Measurements from ENCODE around the gene PRDM7. TPM values are rescaled to one million over a fixed set of nuclear protein-coding genes. Genes with fewer than 3 reads are reported as not detected.

The PRDM7 gene
- total RNA-seq, 1 experiment from 2014 or later, result not detected

GRCh38 chr16:90037276-90037675, 39.9 kb downstream of the PRDM7 start:
- DNase-seq (ENCODE audit: low read depth), result no peak

- peak; percentile 31 for DNase-seq (ENCODE audit: low read depth)
These were observed 41.2 kb downstream of the PRDM7 start for GRCh38 chr16:90035902-90036301.

- DNase-seq (ENCODE audit: low read depth), result no peak
These were observed 42.6 kb downstream of the PRDM7 start for GRCh38 chr16:90034504-90034903.

GRCh38 chr16:90033387-90033786, 43.7 kb downstream of the PRDM7 start:
- DNase-seq (ENCODE audit: low read depth), result no peak

- no peak for DNase-seq (ENCODE audit: low read depth)
These were observed 44.3 kb downstream of the PRDM7 start for GRCh38 chr16:90032674-90033331.

- peak; percentile 37 for DNase-seq (ENCODE audit: low read depth)
These were observed 45.0 kb downstream of the PRDM7 start for GRCh38 chr16:90031931-90032673.

- DNase-seq (ENCODE audit: low read depth), result no peak
These were observed 45.8 kb downstream of the PRDM7 start for GRCh38 chr16:90031186-90031930.

GRCh38 chr16:90028985-90029384, 48.1 kb downstream of the PRDM7 start:
- DNase-seq (ENCODE audit: low read depth), result no peak

- no peak for DNase-seq (ENCODE audit: low read depth)
These were observed 49.5 kb downstream of the PRDM7 start for GRCh38 chr16:90027611-90028010.

- no peak for DNase-seq (ENCODE audit: low read depth)
These were observed 51.0 kb downstream of the PRDM7 start for GRCh38 chr16:90026135-90026534.

- DNase-seq (ENCODE audit: low read depth), result no peak
These were observed 54.1 kb downstream of the PRDM7 start for GRCh38 chr16:90023078-90023447.

GRCh38 chr16:90022209-90023077, 54.7 kb downstream of the PRDM7 start:
- DNase-seq (ENCODE audit: low read depth), result peak; percentile 84

- DNase-seq (ENCODE audit: low read depth), result no peak
These were observed 56.2 kb downstream of the PRDM7 start for GRCh38 chr16:90020838-90021382.

- no peak for DNase-seq (ENCODE audit: low read depth)
These were observed 56.8 kb downstream of the PRDM7 start for GRCh38 chr16:90020260-90020837.

- DNase-seq (ENCODE audit: low read depth), result peak; percentile 47
These were observed 57.4 kb downstream of the PRDM7 start for GRCh38 chr16:90019543-90020259.

- no peak for DNase-seq (ENCODE audit: low read depth)
These were observed 58.2 kb downstream of the PRDM7 start, which contains the start of gene DBNDD1 for GRCh38 chr16:90018652-90019542. TSS of gene DBNDD1 (minus strand) at chr16:90019456. CDS start at chr16:90019341, 115 bp downstream.

GRCh38 chr16:90018297-90018651, 58.9 kb downstream of the PRDM7 start:
- DNase-seq (ENCODE audit: low read depth), result no peak

GRCh38 chr16:90016339-90016950, 60.7 kb downstream of the PRDM7 start:
- DNase-seq (ENCODE audit: low read depth), result no peak

Measured in LHCN-M2 (cell line).